ENCODE measurements around the gene ABRACL.
"Not testable (repeated sequence)": the region's sequence is repeated elsewhere in the genome, so short reads cannot be mapped to it uniquely, and the experiment has no call there.

The ABRACL gene

DNA sequence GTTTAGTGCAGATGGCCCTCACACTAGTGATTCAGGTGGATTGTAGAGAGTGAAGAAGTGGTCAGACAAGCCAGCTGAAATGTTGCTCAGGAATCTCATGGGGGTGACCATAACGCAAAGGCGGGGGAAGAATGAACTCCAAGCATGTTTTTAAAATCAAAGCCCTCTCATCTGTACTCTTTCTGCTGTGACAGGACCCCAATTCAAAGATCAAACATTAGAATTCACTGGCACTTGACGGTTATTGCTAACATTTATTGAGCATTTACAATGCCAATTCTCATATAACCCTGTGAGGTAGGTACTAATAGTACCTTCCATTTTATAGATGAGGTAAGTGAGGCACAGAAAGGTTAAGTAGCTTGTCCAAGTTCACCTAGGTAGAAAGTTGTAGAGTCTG lies 15.7 kb downstream of the ABRACL start:
- TF ChIP-seq EZH2phosphoT487 (IDR thresholded peaks at IDR 0.05; ENCODE audit: low read depth) (no peak), CTCF (IDR thresholded peaks at IDR 0.05; ENCODE audit: low read depth, low read length) (no peak)
- Histone ChIP-seq H3K27me3 (ENCODE audit: low read depth, low read length) (no peaks in the 10 kb centered on the region), H4K20me1 (ENCODE audit: insufficient read depth, low read length) (no peaks in the 10 kb centered on the region), H3K36me3 (replicated peaks; ENCODE audit: low read depth, low read length) (peaks cover 3% of the 10 kb centered on the region), H3K4me1 (ENCODE audit: low read length) (no peaks in the 10 kb centered on the region), H3K79me2 (ENCODE audit: low read length) (no peaks in the 10 kb centered on the region), H2AFZ (ENCODE audit: low read depth, low read length) (no peak overlapping the region), H3K4me3 (ENCODE audit: low read length) (no peak overlapping the region), H3K9me3 (ENCODE audit: insufficient read depth, low read length) (no peaks in the 10 kb centered on the region), H3K4me2 (ENCODE audit: low read length) (no peak overlapping the region), H3K9ac (ENCODE audit: low read length) (no peak overlapping the region), H3K27ac (ENCODE audit: low read length) (no peak overlapping the region)

- Histone ChIP-seq H3K9ac (ENCODE audit: low read length) (no peak overlapping the region), H3K4me2 (ENCODE audit: low read length) (no peak overlapping the region), H3K27ac (ENCODE audit: low read length) (no peak overlapping the region), H3K4me1 (ENCODE audit: low read length) (no peaks in the 10 kb centered on the region), H3K9me3 (ENCODE audit: insufficient read depth, low read length) (no peaks in the 10 kb centered on the region), H3K36me3 (replicated peaks; ENCODE audit: low read depth, low read length) (no peaks in the 10 kb centered on the region), H3K27me3 (ENCODE audit: low read depth, low read length) (peaks cover 5% of the 10 kb centered on the region; the same call in 1 of the 2 replicates), H3K4me3 (ENCODE audit: low read length) (no peak overlapping the region), H4K20me1 (ENCODE audit: insufficient read depth, low read length) (no peaks in the 10 kb centered on the region), H3K79me2 (ENCODE audit: low read length) (no peaks in the 10 kb centered on the region), H2AFZ (ENCODE audit: low read depth, low read length) (no peak overlapping the region)
- no peak for TF ChIP-seq EZH2phosphoT487 (IDR thresholded peaks at IDR 0.05; ENCODE audit: low read depth)
- TF ChIP-seq CTCF (IDR thresholded peaks at IDR 0.05; ENCODE audit: low read depth, low read length) = no peak
Observed at GRCh38 chr6:139047677-139048076, 19.1 kb downstream of the ABRACL start.

DNA sequence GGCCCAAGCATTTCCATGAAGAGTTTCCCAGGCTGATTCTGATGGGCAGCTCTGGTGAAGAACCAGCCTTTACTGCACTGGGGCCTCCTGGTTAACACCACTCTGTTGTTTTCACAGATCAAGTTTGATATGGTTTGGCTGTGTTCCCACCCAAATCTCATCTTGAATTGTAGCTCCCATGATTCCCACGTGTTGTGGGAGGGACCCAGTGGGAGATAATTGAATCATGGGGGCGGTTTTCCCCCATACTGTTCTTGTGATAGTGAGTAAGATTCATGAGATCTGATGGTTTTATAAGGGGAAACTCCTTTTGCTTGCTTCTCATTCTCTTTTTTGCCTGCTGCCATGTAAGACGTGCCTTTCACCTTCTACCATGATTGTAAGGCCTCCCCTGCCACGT lies 20.4 kb downstream of the ABRACL start:
- not testable (repeated sequence) for H3K9ac ChIP-seq (ENCODE audit: low read length); H3K79me2 ChIP-seq (ENCODE audit: low read length); H3K4me3 ChIP-seq (ENCODE audit: low read length); H3K36me3 ChIP-seq (replicated peaks; ENCODE audit: low read depth, low read length); H3K4me1 ChIP-seq (ENCODE audit: low read length); H3K27ac ChIP-seq (ENCODE audit: low read length); H2AFZ ChIP-seq (ENCODE audit: low read depth, low read length); H4K20me1 ChIP-seq (ENCODE audit: insufficient read depth, low read length); H3K9me3 ChIP-seq (ENCODE audit: insufficient read depth, low read length); H3K27me3 ChIP-seq (ENCODE audit: low read depth, low read length); H3K4me2 ChIP-seq (ENCODE audit: low read length)

DNA sequence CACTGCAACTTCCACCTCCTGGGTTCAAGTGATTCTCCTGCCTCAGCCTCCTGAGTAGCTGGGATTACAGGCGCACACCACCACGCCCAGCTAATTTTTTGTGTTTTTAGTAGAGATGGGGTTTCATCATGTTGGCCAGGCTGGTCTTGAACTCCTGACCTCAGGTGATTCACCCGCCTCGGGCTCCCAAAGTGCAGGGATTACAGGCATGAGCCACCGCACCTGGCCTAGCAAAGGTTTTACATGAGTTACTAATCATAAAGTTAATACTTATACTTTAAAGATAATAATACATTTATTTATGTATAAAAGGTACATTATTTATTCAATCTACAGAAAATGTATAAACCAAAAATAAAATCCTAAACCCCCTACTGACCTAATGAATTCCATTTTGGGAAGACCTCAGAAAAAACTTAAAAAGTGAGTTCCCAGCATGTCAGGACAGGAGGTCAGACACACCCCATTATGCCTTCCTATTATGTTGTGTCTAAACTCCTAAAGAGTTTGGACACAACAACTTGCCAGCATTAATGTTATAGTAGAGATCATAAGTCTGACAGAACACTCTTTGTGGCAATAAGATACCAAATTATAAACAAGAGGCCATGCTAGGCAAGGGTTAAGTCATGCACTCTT lies 21.7 kb downstream of the ABRACL start:
- not testable (repeated sequence) for H3K27ac ChIP-seq (ENCODE audit: low read length); H3K4me2 ChIP-seq (ENCODE audit: low read length); H3K9me3 ChIP-seq (ENCODE audit: insufficient read depth, low read length); H2AFZ ChIP-seq (ENCODE audit: low read depth, low read length); H3K9ac ChIP-seq (ENCODE audit: low read length); H3K4me3 ChIP-seq (ENCODE audit: low read length); H3K4me1 ChIP-seq (ENCODE audit: low read length); H4K20me1 ChIP-seq (ENCODE audit: insufficient read depth, low read length); H3K27me3 ChIP-seq (ENCODE audit: low read depth, low read length); H3K79me2 ChIP-seq (ENCODE audit: low read length); H3K36me3 ChIP-seq (replicated peaks; ENCODE audit: low read depth, low read length)

DNA sequence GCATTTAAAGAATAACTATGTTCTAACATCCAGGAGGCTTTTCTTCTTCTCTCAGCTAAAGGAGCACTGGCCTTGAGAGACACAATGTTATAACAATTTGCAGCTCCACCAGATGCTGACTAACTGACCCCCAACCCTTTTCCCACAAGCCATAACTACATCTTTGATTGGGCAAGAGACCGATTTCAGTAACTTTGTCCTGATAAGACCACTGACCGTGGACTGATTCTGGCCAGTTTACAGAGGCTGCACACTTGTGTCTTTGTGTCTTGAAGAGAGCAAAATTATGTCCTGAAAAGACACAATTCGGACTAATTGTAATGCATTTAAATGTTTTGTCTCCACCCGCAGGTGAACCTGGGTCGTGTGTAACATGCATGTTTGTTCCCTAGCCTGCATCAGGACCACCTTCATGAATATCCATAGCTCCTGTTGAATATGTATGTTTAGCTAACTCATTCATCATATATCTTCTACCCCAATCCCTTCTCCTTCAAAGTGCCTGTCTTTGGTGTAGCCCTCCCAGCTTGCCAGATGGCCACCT lies 22.3 kb downstream of the ABRACL start:
- H2AFZ ChIP-seq (ENCODE audit: low read depth, low read length) = no peak overlapping the region

More for the DNA sequence above, 22.3 kb downstream of the ABRACL start:
- TF ChIP-seq EZH2phosphoT487 (IDR thresholded peaks at IDR 0.05; ENCODE audit: low read depth) (no peak), CTCF (IDR thresholded peaks at IDR 0.05; ENCODE audit: low read depth, low read length) (0 out of 2 replicates have a peak, but pooled peaks have one; percentile 3)
- Histone ChIP-seq H3K4me3 (ENCODE audit: low read length) (no peak overlapping the region), H3K27me3 (ENCODE audit: low read depth, low read length) (peaks cover 8% of the 10 kb centered on the region; the same call in 1 of the 2 replicates), H4K20me1 (ENCODE audit: insufficient read depth, low read length) (no peaks in the 10 kb centered on the region), H3K27ac (ENCODE audit: low read length) (no peak overlapping the region), H3K79me2 (ENCODE audit: low read length) (no peaks in the 10 kb centered on the region), H3K9me3 (ENCODE audit: insufficient read depth, low read length) (no peaks in the 10 kb centered on the region), H3K9ac (ENCODE audit: low read length) (no peak overlapping the region), H3K4me2 (ENCODE audit: low read length) (no peak overlapping the region), H3K36me3 (replicated peaks; ENCODE audit: low read depth, low read length) (no peaks in the 10 kb centered on the region), H3K4me1 (ENCODE audit: low read length) (no peaks in the 10 kb centered on the region)
